HCT116 (cell line): ENCODE results near the gene CFAP47. TPM values are rescaled to one million over a fixed set of nuclear protein-coding genes. Genes with fewer than 3 reads are reported as not detected.

Source experiments
- ATAC-seq: fragments of 200-7000 bp; cut with Tn5 transposase; 2 replicates; pipeline ENCODE4 v1.9.1; 2020; ENCODE audit warnings: mild to moderate bottlenecking, moderate library complexity
- BruUV-seq: library from RNA; stranded (reverse); fragments of 400-500 nt; replicated peaks from 2 replicates; lab custom pipeline; 2021; lab: Mats Ljungman, UMichigan
- CTCF ChIA-PET: fragments of 300-600 bp; sonication (Branson Sonifier 250); formaldehyde crosslinking; loops from one replicate; lab custom pipeline; 2021; ENCODE audit warnings: antibody characterized with exemption; lab: Charles Lee
- POLR2A ChIA-PET: fragments of 300-600, 350-600 bp; sonication (Branson Sonifier 250); formaldehyde crosslinking; loops from one replicate; lab custom pipeline; 2021; ENCODE audit warnings: antibody characterized with exemption; lab: Charles Lee
- RAD21 ChIA-PET, 2 experiments: fragments of 300-600 bp; sonication (Branson Sonifier 250); formaldehyde crosslinking; loops; one replicate each; lab custom pipeline; 2023; ENCODE audit warnings: low total read pairs in 2 of 2; ENCODE audit not compliant: uncharacterized antibody in 2 of 2, unreplicated experiment in 2 of 2, low non-redundant PET in 1 of 2; lab: Charles Lee
- DNase-seq: peaks from one replicate; pipeline ENCODE4 v3.0.0-alpha.2; 2010; ENCODE audit warnings: low read depth, low spot score
- H2AFZ ChIP-seq: fragments of 200-600 bp; shearing (Covaris generic), sonication (generic); 2 replicates; pipeline ENCODE4 v1.6.1; 2017; ENCODE audit warnings: low read depth, mixed run types, mixed read lengths, antibody characterized with exemption, low read length; ENCODE audit not compliant: poor library complexity, severe bottlenecking
- H3K27ac ChIP-seq: 2 replicates; pipeline ENCODE4 v1.5.1; 2012; ENCODE audit warnings: low read depth, low read length
- H3K27me3 ChIP-seq: fragments of 200-600 bp; sonication (generic); 2 replicates; pipeline ENCODE4 v1.6.1; 2016; ENCODE audit warnings: mixed run types, low read length, mixed read lengths; ENCODE audit not compliant: insufficient read depth
- H3K36me3 ChIP-seq, 2 experiments: fragments of 200-500 bp in 1 of 2; fragments of 200-600 bp in 1 of 2; sonication (Bioruptor generic) in 1 of 2; sonication (generic) in 1 of 2; 2 replicates each; pipeline versions ENCODE4 v1.5.1 to v1.6.1; 2014 to 2016; ENCODE audit warnings: low read length in 2 of 2, inconsistent platforms in 1 of 2, mixed read lengths in 1 of 2, mixed run types in 1 of 2; ENCODE audit not compliant: insufficient read depth in 2 of 2, control insufficient read depth in 1 of 2
- H3K4me1 ChIP-seq, 2 experiments: fragments of 200-600 bp in 1 of 2; sonication (generic) in 1 of 2; 2 replicates each; pipeline versions ENCODE4 v1.5.1 to v1.6.1; 2012 to 2017; ENCODE audit warnings: low read length in 2 of 2, inconsistent platforms in 1 of 2, mild to moderate bottlenecking in 1 of 2, mixed read lengths in 1 of 2, mixed run types in 1 of 2, moderate library complexity in 1 of 2; ENCODE audit not compliant: insufficient read depth in 2 of 2, control insufficient read depth in 1 of 2
- H3K4me2 ChIP-seq: fragments of 200-600 bp; sonication (generic); 2 replicates; pipeline ENCODE4 v1.6.1; 2017; ENCODE audit warnings: mixed run types, low read length, mixed read lengths
- H3K4me3 ChIP-seq, 2 experiments: fragments of 200-600 bp in 1 of 2; sonication (generic) in 1 of 2; replicated peaks in 1 of 2; 2 replicates each; pipeline ENCODE4 v1.5.1; 2011 to 2016; ENCODE audit warnings: low read length in 2 of 2, control low read depth in 1 of 2, low read depth in 1 of 2, mild to moderate bottlenecking in 1 of 2, mixed read lengths in 1 of 2, mixed run types in 1 of 2
- H3K79me2 ChIP-seq: fragments of 200-600 bp; sonication (generic); 2 replicates; pipeline ENCODE4 v1.6.1; 2017; ENCODE audit warnings: mild to moderate bottlenecking, mixed run types, low read length, moderate library complexity, mixed read lengths; ENCODE audit not compliant: insufficient read depth
- H3K9ac ChIP-seq: fragments of 200-600 bp; sonication (generic); 2 replicates; pipeline ENCODE4 v1.6.1; 2016; ENCODE audit warnings: low read length, mixed read lengths
- H3K9me2 ChIP-seq: fragments of 200-600 bp; sonication (generic), shearing (Covaris generic); 2 replicates; pipeline ENCODE4 v1.6.1; 2017; ENCODE audit warnings: mixed run types, mild to moderate bottlenecking, moderate library complexity; ENCODE audit not compliant: insufficient read depth
- H3K9me3 ChIP-seq, 2 experiments: fragments of 200-500 bp in 1 of 2; fragments of 200-600 bp in 1 of 2; sonication (Bioruptor generic) in 1 of 2; sonication (generic) in 1 of 2; 2 replicates each; pipeline ENCODE4 v1.6.1; 2014 to 2017; ENCODE audit warnings: low read length in 2 of 2, mixed read lengths in 2 of 2, inconsistent platforms in 1 of 2, low read depth in 1 of 2, mild to moderate bottlenecking in 1 of 2, mixed run types in 1 of 2, moderate library complexity in 1 of 2; ENCODE audit not compliant: control insufficient read depth in 1 of 2, insufficient read depth in 1 of 2
- H4K20me1 ChIP-seq: fragments of 200-600 bp; sonication (generic), shearing (Covaris generic); 2 replicates; pipeline ENCODE4 v1.6.1; 2017; ENCODE audit warnings: mixed run types, mild to moderate bottlenecking, moderate library complexity; ENCODE audit not compliant: insufficient read depth
- EGR1 ChIP-seq: IDR thresholded peaks from 2 replicates; pipeline ENCODE4 v1.6.1; 2012; ENCODE audit warnings: low read depth
- ELF1 ChIP-seq: IDR thresholded peaks from 2 replicates; pipeline ENCODE4 v1.6.1; 2012; ENCODE audit warnings: low read depth, borderline replicate concordance
- EZH2phosphoT487 ChIP-seq: fragments of 200-600 bp; IDR thresholded peaks from 2 replicates; pipeline ENCODE4 v1.6.1; 2018; ENCODE audit warnings: antibody characterized with exemption, borderline replicate concordance
- POLR2A ChIP-seq: IDR thresholded peaks from 2 replicates; pipeline ENCODE4 v1.7.0; 2011; ENCODE audit warnings: borderline replicate concordance; ENCODE audit not compliant: insufficient read depth, insufficient read length; ENCODE audit errors: extremely low read depth
- POLR2AphosphoS5 ChIP-seq: IDR thresholded peaks from 2 replicates; pipeline ENCODE4 v1.6.1; 2011; ENCODE audit warnings: mild to moderate bottlenecking, low read depth, low read length, moderate library complexity
- SP1 ChIP-seq: IDR thresholded peaks from 2 replicates; pipeline ENCODE4 v1.6.1; 2012; ENCODE audit warnings: low read depth
- SRF ChIP-seq: IDR thresholded peaks from 2 replicates; pipeline ENCODE4 v1.6.1; 2012; ENCODE audit warnings: low read depth
- TCF7L2 ChIP-seq: IDR thresholded peaks from 2 replicates; pipeline ENCODE4 v1.7.0; 2011; ENCODE audit warnings: borderline replicate concordance, inconsistent platforms; ENCODE audit not compliant: insufficient read depth, insufficient read length; ENCODE audit errors: extremely low read depth
- ZFX ChIP-seq: fragments of 450-650 bp; IDR thresholded peaks from 2 replicates; pipeline ENCODE4 v1.6.1; 2017
- ZNF274 ChIP-seq: fragments of 200-500 bp; sonication (Bioruptor generic); IDR thresholded peaks from 2 replicates; pipeline ENCODE4 v1.6.1; 2014; ENCODE audit warnings: mild to moderate bottlenecking, low read depth, low read length, inconsistent platforms
- intact Hi-C: fragments of 100-400 bp; cut with micrococcal nuclease; formaldehyde crosslinking; loops from 2 replicates; pipeline ENCODE4 v1.10.0; 2022
- total RNA-seq: library from RNA; stranded (reverse); gene quantifications from one replicate; pipeline ENCODE4 v1.2.1, GENCODE V29; 2021; ENCODE audit not compliant: unreplicated experiment
- TF ChIP-seq, protein P1 (sequence below), 3 experiments: fragments of 200-600 bp in 1 of 3; sonication (generic) in 1 of 3; IDR thresholded peaks in 2 of 3; conservative IDR thresholded peaks in 1 of 3; 2 replicates each; pipeline ENCODE4 v1.5.1; 2012 to 2017; ENCODE audit warnings: low read depth in 2 of 3, low read length in 2 of 3, antibody characterized with exemption in 1 of 3, borderline replicate concordance in 1 of 3, control low read depth in 1 of 3, mild to moderate bottlenecking in 1 of 3, mixed read lengths in 1 of 3, mixed run types in 1 of 3, moderate library complexity in 1 of 3; ENCODE audit not compliant: insufficient read depth in 1 of 3
- TF ChIP-seq, protein P2 (sequence below): IDR thresholded peaks from 2 replicates; pipeline ENCODE4 v1.6.1; 2011; ENCODE audit warnings: mild to moderate bottlenecking, low read length, moderate library complexity; ENCODE audit not compliant: insufficient replicate concordance; ENCODE audit errors: extremely low read depth
- TF ChIP-seq, protein P3 (sequence below): IDR thresholded peaks from 2 replicates; pipeline ENCODE4 v1.6.1; 2012
- TF ChIP-seq, protein P4 (sequence below): IDR thresholded peaks from 2 replicates; pipeline ENCODE4 v1.6.1; 2012; ENCODE audit warnings: low read depth

CFAP47 gene
- total RNA-seq, 1 experiment from 2014 or later = not detected

DNA sequence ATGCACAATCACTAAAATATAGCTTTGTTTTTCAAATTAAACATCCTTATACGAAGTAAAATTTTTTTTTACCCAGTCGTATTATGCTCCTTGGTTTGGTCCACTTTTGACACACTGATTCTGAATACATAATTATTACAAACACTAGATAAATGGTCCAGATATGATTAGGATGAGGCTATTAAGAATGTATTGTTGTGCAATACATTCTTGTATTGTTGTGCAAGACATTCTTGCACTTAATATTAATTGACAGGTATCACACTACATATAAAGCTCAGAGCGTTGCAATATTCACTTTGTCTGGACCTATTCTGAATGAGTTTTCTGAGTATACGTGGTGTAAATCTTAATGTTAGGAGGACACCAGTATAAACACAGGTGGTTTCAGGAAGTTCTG is 464.0 kb downstream of the CFAP47 start:
- H2AFZ ChIP-seq = no peak overlapping the region
- no peaks in the 10 kb centered on the region for H3K36me3 ChIP-seq
- no peak overlapping the region for H3K4me3 ChIP-seq
- intact Hi-C loops = no loop called here
- H3K9ac ChIP-seq = no peak overlapping the region
- no TSS peak for BruUV-seq
- no peaks in the 10 kb centered on the region for H3K9me2 ChIP-seq
- no peaks in the 10 kb centered on the region for H3K4me1 ChIP-seq
- CTCF ChIA-PET = no interaction called here
- no peaks in the 10 kb centered on the region for H3K9me3 ChIP-seq
- no peak overlapping the region for H3K4me2 ChIP-seq
- ATAC-seq (no peak), DNase-seq (no peak)
- no peaks in the 10 kb centered on the region for H4K20me1 ChIP-seq
- POLR2A ChIA-PET = no interaction called here
- H3K27me3 ChIP-seq = no peaks in the 10 kb centered on the region
- no peaks in the 10 kb centered on the region for H3K79me2 ChIP-seq
- TF ChIP-seq, protein P1, sequence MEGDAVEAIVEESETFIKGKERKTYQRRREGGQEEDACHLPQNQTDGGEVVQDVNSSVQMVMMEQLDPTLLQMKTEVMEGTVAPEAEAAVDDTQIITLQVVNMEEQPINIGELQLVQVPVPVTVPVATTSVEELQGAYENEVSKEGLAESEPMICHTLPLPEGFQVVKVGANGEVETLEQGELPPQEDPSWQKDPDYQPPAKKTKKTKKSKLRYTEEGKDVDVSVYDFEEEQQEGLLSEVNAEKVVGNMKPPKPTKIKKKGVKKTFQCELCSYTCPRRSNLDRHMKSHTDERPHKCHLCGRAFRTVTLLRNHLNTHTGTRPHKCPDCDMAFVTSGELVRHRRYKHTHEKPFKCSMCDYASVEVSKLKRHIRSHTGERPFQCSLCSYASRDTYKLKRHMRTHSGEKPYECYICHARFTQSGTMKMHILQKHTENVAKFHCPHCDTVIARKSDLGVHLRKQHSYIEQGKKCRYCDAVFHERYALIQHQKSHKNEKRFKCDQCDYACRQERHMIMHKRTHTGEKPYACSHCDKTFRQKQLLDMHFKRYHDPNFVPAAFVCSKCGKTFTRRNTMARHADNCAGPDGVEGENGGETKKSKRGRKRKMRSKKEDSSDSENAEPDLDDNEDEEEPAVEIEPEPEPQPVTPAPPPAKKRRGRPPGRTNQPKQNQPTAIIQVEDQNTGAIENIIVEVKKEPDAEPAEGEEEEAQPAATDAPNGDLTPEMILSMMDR (IDR thresholded peaks at IDR 0.05 in 2 of 3, conservative IDR thresholded peaks at IDR 0.05 in 1 of 3; ENCODE audit: borderline replicate concordance in 1 of 3, insufficient read depth in 1 of 3, low read depth in 2 of 3, low read length in 2 of 3) = no peak
- no peak for TF ChIP-seq EZH2phosphoT487
- TF ChIP-seq EGR1 = no peak
- TF ChIP-seq SRF = no peak
- no peak for TF ChIP-seq POLR2A
- TF ChIP-seq, protein P2, sequence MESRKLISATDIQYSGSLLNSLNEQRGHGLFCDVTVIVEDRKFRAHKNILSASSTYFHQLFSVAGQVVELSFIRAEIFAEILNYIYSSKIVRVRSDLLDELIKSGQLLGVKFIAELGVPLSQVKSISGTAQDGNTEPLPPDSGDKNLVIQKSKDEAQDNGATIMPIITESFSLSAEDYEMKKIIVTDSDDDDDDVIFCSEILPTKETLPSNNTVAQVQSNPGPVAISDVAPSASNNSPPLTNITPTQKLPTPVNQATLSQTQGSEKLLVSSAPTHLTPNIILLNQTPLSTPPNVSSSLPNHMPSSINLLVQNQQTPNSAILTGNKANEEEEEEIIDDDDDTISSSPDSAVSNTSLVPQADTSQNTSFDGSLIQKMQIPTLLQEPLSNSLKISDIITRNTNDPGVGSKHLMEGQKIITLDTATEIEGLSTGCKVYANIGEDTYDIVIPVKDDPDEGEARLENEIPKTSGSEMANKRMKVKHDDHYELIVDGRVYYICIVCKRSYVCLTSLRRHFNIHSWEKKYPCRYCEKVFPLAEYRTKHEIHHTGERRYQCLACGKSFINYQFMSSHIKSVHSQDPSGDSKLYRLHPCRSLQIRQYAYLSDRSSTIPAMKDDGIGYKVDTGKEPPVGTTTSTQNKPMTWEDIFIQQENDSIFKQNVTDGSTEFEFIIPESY = no peak
- no peak for TF ChIP-seq TCF7L2
- TF ChIP-seq ZFX = no peak
- TF ChIP-seq, protein P3, sequence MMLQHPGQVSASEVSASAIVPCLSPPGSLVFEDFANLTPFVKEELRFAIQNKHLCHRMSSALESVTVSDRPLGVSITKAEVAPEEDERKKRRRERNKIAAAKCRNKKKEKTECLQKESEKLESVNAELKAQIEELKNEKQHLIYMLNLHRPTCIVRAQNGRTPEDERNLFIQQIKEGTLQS = no peak
- TF ChIP-seq POLR2AphosphoS5 = no peak
- no peak for TF ChIP-seq ELF1
- TF ChIP-seq, protein P4, sequence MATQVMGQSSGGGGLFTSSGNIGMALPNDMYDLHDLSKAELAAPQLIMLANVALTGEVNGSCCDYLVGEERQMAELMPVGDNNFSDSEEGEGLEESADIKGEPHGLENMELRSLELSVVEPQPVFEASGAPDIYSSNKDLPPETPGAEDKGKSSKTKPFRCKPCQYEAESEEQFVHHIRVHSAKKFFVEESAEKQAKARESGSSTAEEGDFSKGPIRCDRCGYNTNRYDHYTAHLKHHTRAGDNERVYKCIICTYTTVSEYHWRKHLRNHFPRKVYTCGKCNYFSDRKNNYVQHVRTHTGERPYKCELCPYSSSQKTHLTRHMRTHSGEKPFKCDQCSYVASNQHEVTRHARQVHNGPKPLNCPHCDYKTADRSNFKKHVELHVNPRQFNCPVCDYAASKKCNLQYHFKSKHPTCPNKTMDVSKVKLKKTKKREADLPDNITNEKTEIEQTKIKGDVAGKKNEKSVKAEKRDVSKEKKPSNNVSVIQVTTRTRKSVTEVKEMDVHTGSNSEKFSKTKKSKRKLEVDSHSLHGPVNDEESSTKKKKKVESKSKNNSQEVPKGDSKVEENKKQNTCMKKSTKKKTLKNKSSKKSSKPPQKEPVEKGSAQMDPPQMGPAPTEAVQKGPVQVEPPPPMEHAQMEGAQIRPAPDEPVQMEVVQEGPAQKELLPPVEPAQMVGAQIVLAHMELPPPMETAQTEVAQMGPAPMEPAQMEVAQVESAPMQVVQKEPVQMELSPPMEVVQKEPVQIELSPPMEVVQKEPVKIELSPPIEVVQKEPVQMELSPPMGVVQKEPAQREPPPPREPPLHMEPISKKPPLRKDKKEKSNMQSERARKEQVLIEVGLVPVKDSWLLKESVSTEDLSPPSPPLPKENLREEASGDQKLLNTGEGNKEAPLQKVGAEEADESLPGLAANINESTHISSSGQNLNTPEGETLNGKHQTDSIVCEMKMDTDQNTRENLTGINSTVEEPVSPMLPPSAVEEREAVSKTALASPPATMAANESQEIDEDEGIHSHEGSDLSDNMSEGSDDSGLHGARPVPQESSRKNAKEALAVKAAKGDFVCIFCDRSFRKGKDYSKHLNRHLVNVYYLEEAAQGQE = no peak
- TF ChIP-seq ZNF274 = no peak
- TF ChIP-seq SP1 = no peak
- TF ChIP-seq, all 23 proteins: peak for 0
- no peak overlapping the region for H3K27ac ChIP-seq
- RAD21 ChIA-PET = no interaction called here
